B cell (primary cell): ENCODE measurements around the gene TIMM21.

Source experiments
- CTCF ChIP-seq: fragments of 200-600 bp; IDR thresholded peaks from one replicate; pipeline ENCODE4 v1.8.0; 2022; ENCODE audit warnings: antibody characterized with exemption, mild to moderate bottlenecking
- EZH2 ChIP-seq: IDR thresholded peaks from 2 replicates; pipeline ENCODE4 v1.6.1; 2012; ENCODE audit warnings: borderline replicate concordance, low read depth, mild to moderate bottlenecking, moderate library complexity, low read length; ENCODE audit not compliant: insufficient read depth, poor library complexity, severe bottlenecking

- TF ChIP-seq EZH2 (no peak), CTCF (no peak)
Measured at GRCh38 chr18:74198453-74198852, 50.1 kb downstream of the TIMM21 start.
